Peyer's patch (tissue), 4 donors: ENCODE results near the gene SPRY2.

Experiments
- CTCF ChIP-seq, 6 experiments: fragments of 450-650 bp in 4 of 6; fragments of 200-600 bp in 2 of 6; sonication (generic) in 1 of 6; IDR thresholded peaks; one replicate each; pipeline ENCODE4 v1.5.1; 2017 to 2019; ENCODE audit warnings: antibody characterized with exemption in 6 of 6, mild to moderate bottlenecking in 3 of 6, moderate library complexity in 1 of 6
- POLR2A ChIP-seq, 2 donors: fragments of 450-650 bp; IDR thresholded peaks; one replicate each; pipeline ENCODE4 v1.5.1; 2017; ENCODE audit warnings: antibody characterized with exemption in 2 of 2, mild to moderate bottlenecking in 2 of 2, moderate library complexity in 2 of 2

GRCh38 chr13:80362481-80362880, 21.6 kb upstream of the SPRY2 start:
- no peak for TF ChIP-seq POLR2A (IDR thresholded peaks at IDR 0.05)
- no peak for TF ChIP-seq CTCF (IDR thresholded peaks at IDR 0.05)
